Limb (tissue), 2 donors: ENCODE results near the gene ZNF787.
A peak's percentile ranks its signal among the peaks of the same experiment; 100 is the strongest.
"Not testable (repeated sequence)": the region's sequence is repeated elsewhere in the genome, so short reads cannot be mapped to it uniquely, and the experiment has no call there.

Experiments
- DNase-seq, 2 donors: peaks; one replicate each; pipeline ENCODE4 v3.0.0-alpha.2; 2016; ENCODE audit errors: extremely low spot score in 2 of 2

Gene ZNF787

GRCh38 chr19:56121180-56122167 is at the start of gene ZNF787:
Gene ZNF787 (minus strand): TSS chr19:56121295. CDS start chr19:56103217, 18,078 bp downstream.
- peak; percentile 96 to 100 for DNase-seq

- DNase-seq: no peak
Measured at GRCh38 chr19:56170261-56170660, 49.2 kb upstream of the ZNF787 start.

- DNase-seq: no peak
Measured at GRCh38 chr19:56167064-56167578, 46.0 kb upstream of the ZNF787 start.

- DNase-seq: no peak
Measured at GRCh38 chr19:56163097-56163496, 42.0 kb upstream of the ZNF787 start.

- no peak for DNase-seq
Measured at GRCh38 chr19:56162258-56162657, 41.2 kb upstream of the ZNF787 start.

- DNase-seq: no peak
Measured at GRCh38 chr19:56161534-56161933, 40.4 kb upstream of the ZNF787 start.

- DNase-seq: no peak
Measured at GRCh38 chr19:56159622-56160271, 38.7 kb upstream of the ZNF787 start.

GRCh38 chr19:56159009-56159559 is 38.0 kb upstream of the ZNF787 start:
- no peak for DNase-seq

- DNase-seq: no peak
Measured at GRCh38 chr19:56158170-56158757, 37.2 kb upstream of the ZNF787 start.

- DNase-seq: no peak
Measured at GRCh38 chr19:56156768-56157167, 35.7 kb upstream of the ZNF787 start.

- no peak for DNase-seq
Measured at GRCh38 chr19:56155124-56155687, 34.1 kb upstream of the ZNF787 start.

GRCh38 chr19:56153507-56153906 is 32.4 kb upstream of the ZNF787 start:
- DNase-seq: no peak

- no peak for DNase-seq
Measured at GRCh38 chr19:56152644-56153043, 31.5 kb upstream of the ZNF787 start.

GRCh38 chr19:56150358-56150757 is 29.3 kb upstream of the ZNF787 start:
- DNase-seq: no peak

GRCh38 chr19:56149656-56150038 is 28.6 kb upstream of the ZNF787 start:
- DNase-seq: no peak

GRCh38 chr19:56148955-56149655 is 28.0 kb upstream of the ZNF787 start:
- not testable (repeated sequence) for DNase-seq

- DNase-seq: no peak
Measured at GRCh38 chr19:56148096-56148495, 27.0 kb upstream of the ZNF787 start.

- no peak for DNase-seq
Measured at GRCh38 chr19:56147307-56147706, 26.2 kb upstream of the ZNF787 start.

- DNase-seq: no peak
Measured at GRCh38 chr19:56146904-56147303, 25.8 kb upstream of the ZNF787 start.

- DNase-seq: no peak
Measured at GRCh38 chr19:56145698-56146097, 24.6 kb upstream of the ZNF787 start.

GRCh38 chr19:56144831-56145230 is 23.7 kb upstream of the ZNF787 start:
- no peak for DNase-seq
